Choroid plexus epithelial cell (primary cell): ENCODE results near the gene IPO11.
A peak's percentile ranks its signal among the peaks of the same experiment; 100 is the strongest.

Source experiments
- DNase-seq: peaks from one replicate; pipeline ENCODE4 v3.0.0-alpha.2; 2010; ENCODE audit warnings: low read depth
- H3K4me3 ChIP-seq: 2 replicates; pipeline ENCODE4 v1.5.1; 2011; ENCODE audit warnings: low read depth, mild to moderate bottlenecking, control low read depth, low read length, moderate library complexity
- TF ChIP-seq, protein P1 (sequence below): conservative IDR thresholded peaks from 2 replicates; pipeline ENCODE4 v1.5.1; 2011; ENCODE audit warnings: low read depth, mild to moderate bottlenecking, control low read depth, inconsistent platforms, low read length, moderate library complexity

Gene IPO11

DNA sequence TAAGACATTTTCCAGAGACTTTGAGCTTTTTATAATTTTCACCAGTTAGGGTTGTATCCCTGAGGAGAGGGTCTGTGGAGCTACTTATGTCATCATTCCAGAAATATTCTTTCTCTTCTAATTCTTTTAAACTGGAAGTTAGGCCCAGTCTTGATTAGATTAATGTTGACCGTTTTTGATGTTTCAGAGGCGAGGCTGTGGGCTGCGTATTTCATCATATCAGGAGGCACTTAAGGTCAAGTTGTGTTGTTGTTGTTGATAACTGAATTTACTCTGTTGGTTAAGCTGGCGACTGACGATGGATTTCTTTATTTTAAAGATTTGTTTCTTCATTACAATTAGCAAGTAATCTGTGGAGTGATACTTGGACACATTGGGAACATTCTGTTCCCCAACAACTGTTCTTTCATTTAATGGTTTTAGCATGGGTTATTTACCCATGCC is 20.1 kb downstream of the IPO11 start:
- TF ChIP-seq, protein P1, sequence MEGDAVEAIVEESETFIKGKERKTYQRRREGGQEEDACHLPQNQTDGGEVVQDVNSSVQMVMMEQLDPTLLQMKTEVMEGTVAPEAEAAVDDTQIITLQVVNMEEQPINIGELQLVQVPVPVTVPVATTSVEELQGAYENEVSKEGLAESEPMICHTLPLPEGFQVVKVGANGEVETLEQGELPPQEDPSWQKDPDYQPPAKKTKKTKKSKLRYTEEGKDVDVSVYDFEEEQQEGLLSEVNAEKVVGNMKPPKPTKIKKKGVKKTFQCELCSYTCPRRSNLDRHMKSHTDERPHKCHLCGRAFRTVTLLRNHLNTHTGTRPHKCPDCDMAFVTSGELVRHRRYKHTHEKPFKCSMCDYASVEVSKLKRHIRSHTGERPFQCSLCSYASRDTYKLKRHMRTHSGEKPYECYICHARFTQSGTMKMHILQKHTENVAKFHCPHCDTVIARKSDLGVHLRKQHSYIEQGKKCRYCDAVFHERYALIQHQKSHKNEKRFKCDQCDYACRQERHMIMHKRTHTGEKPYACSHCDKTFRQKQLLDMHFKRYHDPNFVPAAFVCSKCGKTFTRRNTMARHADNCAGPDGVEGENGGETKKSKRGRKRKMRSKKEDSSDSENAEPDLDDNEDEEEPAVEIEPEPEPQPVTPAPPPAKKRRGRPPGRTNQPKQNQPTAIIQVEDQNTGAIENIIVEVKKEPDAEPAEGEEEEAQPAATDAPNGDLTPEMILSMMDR: no peak
- H3K4me3 ChIP-seq: no peak overlapping the region
- DNase-seq: peak; percentile 8

DNA sequence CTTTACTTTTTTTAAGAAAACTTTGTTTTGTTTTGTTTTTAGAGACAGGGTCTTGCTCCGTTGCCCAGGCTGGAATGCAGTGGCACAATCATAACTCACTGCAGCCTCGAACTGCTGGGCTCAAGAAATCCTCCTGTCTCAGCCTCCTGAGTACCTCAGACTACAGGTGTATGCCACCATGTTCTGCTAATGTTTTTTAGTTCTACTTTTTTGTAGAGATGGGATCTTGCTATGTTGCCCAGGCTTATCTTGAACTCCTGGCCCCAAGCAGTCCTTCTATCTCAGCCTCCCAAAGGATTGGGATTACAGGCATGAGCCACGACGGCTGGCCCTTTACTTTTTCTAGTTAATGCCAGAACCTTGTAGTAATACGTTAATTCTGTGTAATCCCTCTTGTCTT is 36.0 kb downstream of the IPO11 start:
- DNase-seq: no peak

DNA sequence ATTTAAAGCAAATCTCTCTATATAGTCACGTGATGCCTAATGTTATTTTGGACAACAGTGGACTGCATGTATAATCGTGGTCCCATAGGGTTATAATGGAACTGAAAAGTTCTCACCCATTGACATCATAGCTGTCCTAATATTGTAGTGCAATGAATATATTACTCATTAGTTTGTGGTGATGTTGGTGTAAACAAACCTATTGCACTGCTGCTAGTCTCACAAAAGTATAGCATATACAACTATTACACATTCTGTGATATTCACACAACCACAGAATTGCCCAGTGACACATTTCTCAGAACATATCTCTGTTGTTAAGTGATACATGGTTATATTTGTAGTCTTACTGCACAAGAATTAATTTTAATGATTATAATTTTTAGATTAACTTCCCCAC is 37.7 kb downstream of the IPO11 start:
- TF ChIP-seq, protein P1: no peak
- no peak for DNase-seq
- no peak overlapping the region for H3K4me3 ChIP-seq

More for the DNA sequence above, 36.0 kb downstream of the IPO11 start:
- no peak overlapping the region for H3K4me3 ChIP-seq
- TF ChIP-seq, protein P1: no peak

DNA sequence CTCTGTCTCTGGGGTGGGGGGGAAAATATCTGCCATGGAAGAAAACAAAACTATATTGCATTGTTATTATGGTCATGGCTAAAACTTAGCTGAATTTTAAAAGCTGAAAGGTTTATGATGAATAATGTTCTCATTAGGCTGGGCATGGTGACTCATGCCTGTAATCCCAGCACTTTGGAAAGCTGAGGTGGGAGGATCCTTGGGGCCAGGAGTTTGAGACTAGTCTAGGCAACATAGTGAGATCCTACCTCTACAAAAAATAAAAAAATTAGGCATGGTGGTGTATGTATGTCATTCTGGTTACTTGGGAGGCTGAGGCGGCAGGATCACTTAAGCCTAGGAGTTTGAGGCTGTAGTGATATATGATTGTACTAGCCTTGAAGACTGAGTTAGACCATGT is 44.5 kb downstream of the IPO11 start:
- no peak overlapping the region for H3K4me3 ChIP-seq
- peak; percentile 23 for DNase-seq
- TF ChIP-seq, protein P1: no peak

DNA sequence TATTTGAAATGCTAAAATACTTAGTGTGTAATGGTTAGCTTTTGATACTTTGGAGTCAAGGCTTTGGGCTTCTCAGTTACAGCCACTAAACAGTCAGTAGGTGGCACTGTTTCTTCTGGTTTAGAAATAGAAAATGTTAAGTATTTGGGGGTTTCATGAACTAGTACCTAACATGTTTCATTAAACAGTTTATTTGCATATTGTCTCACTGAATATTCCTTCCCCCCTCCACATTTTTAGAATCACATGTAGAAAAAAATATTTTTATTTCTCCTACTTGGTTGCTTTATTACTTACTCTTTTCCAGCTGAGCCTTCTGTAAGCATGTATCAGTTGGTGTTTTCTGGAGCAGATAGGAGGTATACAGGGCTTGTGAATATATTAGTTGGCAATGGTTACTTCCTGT is 48.0 kb downstream of the IPO11 start:
- TF ChIP-seq, protein P1: peak; percentile 79
- no peak overlapping the region for H3K4me3 ChIP-seq
- peak; percentile 80 for DNase-seq

DNA sequence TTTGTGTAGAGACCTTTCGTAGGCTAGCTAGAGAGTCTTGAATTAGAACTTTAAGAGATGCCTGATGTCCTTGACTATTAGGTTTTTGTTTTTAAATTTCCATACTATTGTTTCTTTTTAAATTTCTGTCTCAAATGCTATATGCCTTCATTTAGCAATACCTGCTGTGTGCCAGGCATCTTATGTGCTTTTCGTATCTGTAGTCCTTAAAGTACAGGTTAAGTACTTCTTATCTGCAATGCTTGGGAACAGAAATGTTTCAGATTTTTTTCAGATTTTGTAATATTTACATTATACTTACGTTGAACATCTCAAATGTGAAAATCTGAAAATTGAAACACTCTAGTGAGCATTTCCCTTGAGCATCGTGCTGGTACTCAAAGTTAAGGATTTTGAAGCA is 49.0 kb downstream of the IPO11 start:
- TF ChIP-seq, protein P1: no peak
- no peak for DNase-seq
- no peak overlapping the region for H3K4me3 ChIP-seq
